Limb (tissue), 2 donors: ENCODE measurements around the gene CHD6.

ENCODE experiments used
- DNase-seq, 2 donors: peaks; one replicate each; pipeline ENCODE4 v3.0.0-alpha.2; 2016; ENCODE audit errors: extremely low spot score in 2 of 2

CHD6 gene

GRCh38 chr20:41432746-41433145 is 185.4 kb downstream of the CHD6 start:
- DNase-seq = no peak

- no peak for DNase-seq
These were observed 189.9 kb downstream of the CHD6 start for GRCh38 chr20:41428285-41428684.

- no peak for DNase-seq
These were observed 190.3 kb downstream of the CHD6 start for GRCh38 chr20:41427833-41428232.

- DNase-seq = no peak
These were observed 191.2 kb downstream of the CHD6 start for GRCh38 chr20:41426976-41427375.

- no peak for DNase-seq
These were observed 191.9 kb downstream of the CHD6 start for GRCh38 chr20:41426086-41426830.

GRCh38 chr20:41425180-41425884 is 192.8 kb downstream of the CHD6 start:
- no peak for DNase-seq

- no peak for DNase-seq
These were observed 193.6 kb downstream of the CHD6 start for GRCh38 chr20:41424546-41424945.

- no peak for DNase-seq
These were observed 194.2 kb downstream of the CHD6 start for GRCh38 chr20:41424011-41424410.

GRCh38 chr20:41422953-41423352 is 195.2 kb downstream of the CHD6 start:
- no peak for DNase-seq

GRCh38 chr20:41418739-41419293 is 199.4 kb downstream of the CHD6 start:
- DNase-seq = no peak

GRCh38 chr20:41418031-41418430 is 200.1 kb downstream of the CHD6 start:
- no peak for DNase-seq

- no peak for DNase-seq
These were observed 203.0 kb downstream of the CHD6 start for GRCh38 chr20:41415191-41415590.

GRCh38 chr20:41413169-41413568 is 205.0 kb downstream of the CHD6 start:
- no peak for DNase-seq

GRCh38 chr20:41412324-41413120 is 205.7 kb downstream of the CHD6 start:
- no peak for DNase-seq

GRCh38 chr20:41411391-41411847 is 206.8 kb downstream of the CHD6 start:
- peak in 1 of 2 donors; percentile 65 for DNase-seq

- DNase-seq = peak in 1 of 2 donors; percentile 71
These were observed 209.2 kb downstream of the CHD6 start for GRCh38 chr20:41408986-41409385.

GRCh38 chr20:41408156-41408794 is 209.9 kb downstream of the CHD6 start:
- DNase-seq = no peak

- no peak for DNase-seq
These were observed 210.6 kb downstream of the CHD6 start for GRCh38 chr20:41407607-41408006.

GRCh38 chr20:41406896-41407444 is 211.2 kb downstream of the CHD6 start:
- DNase-seq = no peak

GRCh38 chr20:41406353-41406752 is 211.8 kb downstream of the CHD6 start:
- DNase-seq = no peak

GRCh38 chr20:41405436-41405835 is 212.7 kb downstream of the CHD6 start:
- DNase-seq = no peak
